Urothelium cell line (cell line): ENCODE results near the gene VASP.

ENCODE experiments used
- DNase-seq: peaks from one replicate; pipeline ENCODE4 v3.0.0; 2011; ENCODE audit warnings: low spot score, mixed read lengths
- FAIRE-seq: peaks from 2 replicates; lab custom pipeline; 2011; peaks lifted over from hg19 to GRCh38; lab: Jason Lieb, UNC

VASP gene

DNA sequence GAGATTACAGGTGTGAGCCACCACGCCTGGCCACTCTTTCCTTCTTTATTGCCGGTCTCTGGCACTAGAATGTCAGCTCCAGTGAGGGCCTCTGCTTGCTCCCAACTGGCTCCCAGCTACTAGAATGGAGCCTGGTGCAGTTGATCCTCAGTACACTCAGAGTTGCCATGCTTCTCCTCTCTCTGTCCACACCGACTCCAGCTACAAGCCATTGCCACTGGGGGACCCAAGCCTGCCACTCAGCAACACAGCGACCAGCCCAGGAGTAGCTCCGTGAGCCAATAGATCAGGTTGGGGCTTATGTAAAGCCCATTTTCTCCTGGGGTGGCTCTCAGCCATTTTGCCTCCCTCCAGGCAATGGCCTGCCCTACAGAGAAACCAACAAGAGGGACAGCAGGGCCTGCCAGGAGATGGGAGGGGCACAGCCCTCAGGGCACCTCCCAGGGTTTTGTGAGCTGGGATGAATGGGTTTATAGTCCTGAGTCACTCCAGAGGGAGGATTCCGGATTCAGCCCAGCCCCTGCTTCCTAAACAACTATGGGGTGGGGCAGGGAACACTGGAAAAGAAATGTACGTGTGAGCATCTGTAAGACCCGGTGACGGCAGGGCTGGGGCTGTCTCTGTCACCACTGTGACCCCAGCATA is 40.8 kb downstream of the VASP start:
- DNase-seq (peak; percentile 60), FAIRE-seq (no peak)

DNA sequence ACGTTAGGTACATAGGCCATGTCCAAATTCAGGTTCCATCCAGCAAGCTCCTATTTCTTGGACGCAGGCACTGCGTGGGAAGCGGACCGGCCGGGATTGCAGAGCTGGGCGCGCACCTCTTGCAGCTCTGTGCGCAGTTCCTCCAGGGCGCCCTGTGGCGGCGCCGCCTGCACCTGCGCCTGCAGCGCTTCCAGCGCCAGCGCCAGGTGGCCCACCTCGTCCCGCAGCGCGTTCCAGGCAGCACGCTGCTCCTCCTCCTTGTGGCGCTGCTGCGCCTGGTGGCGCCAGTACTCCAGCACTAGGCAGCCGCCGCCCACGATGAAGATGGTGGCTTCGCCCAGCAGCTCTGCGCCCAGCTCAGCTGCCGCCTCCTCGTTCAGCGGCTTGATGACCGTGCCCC is 46.2 kb downstream of the VASP start:
- FAIRE-seq = no peak
- no peak for DNase-seq

DNA sequence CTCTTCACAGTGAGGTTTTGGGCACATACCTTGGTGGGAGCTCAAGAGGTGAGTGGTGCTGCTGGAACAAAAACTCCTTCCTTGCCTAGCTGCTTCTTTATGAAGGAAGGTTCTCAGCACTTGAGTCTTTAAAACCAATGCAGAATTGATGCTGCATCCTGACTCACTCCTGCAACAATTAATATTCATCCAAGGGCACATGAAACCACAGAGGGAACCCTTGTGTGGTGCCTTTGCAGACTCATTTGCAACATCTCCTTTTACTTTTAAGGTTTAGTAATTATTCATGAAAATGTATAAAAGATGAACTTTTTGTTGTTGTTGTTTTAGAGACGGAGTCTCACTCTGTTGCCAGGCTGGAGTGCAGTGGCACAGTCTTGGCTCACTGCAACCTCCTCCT is 47.2 kb downstream of the VASP start:
- no peak for DNase-seq
- FAIRE-seq = no peak

DNA sequence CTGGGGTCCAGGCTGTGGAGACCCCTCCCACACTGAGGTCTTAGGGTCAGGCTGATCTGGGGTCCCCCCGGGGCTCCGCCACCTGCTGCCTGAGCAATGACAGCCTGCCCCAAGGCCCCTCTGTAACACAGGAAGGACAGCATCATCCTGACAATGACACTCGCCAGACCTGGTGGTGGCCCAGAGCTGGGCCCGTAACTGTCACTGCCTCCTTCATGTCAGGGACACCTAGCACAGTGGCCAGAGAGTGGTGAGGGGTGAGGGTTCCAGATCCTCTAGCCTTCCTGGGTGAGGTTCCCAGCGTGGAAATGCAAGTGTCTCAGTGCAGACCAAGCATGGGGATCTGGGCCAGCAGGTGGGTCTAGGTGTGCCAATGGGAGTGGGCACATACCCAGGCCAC is 49.6 kb downstream of the VASP start:
- FAIRE-seq = no peak
- no peak for DNase-seq

DNA sequence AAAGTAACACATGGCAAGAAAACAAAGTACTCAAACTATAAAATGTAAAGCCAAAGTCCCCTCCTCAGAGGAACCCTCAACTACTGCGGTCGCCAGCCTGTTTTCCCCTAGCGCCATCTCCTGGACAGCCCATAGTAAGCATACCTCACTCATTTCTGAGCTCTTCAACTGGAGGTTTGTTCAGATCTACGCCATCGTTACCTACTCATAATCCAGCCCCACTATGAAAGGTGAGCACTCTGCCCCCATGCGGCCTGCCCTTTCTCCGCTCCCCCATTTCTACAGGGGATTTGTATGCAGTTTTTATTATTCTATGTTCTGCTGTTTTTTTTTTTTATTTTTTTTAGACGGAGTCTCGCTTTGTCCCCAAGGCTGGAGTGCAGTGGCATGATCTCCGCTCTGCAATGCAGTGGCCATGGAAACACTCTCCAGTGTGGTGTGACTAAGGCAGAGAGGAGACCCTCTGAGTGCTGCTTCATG is 51.2 kb downstream of the VASP start:
- peak; percentile 34 for DNase-seq
- no peak for FAIRE-seq

DNA sequence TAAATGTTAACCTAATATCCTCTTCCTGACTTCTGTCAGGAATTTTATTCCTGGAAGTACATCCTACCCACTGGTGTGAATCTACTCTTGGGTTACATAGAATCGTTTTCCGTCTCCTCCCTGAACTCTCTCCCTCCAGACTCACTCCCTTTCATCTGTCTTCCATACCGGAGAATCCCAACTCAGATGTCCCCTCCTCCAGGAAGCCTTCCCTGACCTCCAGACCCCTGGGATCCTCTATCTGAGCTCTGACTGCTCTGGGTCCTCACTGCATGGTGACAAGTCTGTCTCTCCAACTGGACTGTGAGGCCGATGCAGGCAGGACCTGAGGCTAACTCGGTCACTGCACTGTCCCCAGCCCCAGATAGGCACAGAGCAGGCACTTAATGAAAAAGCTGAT is 52.8 kb downstream of the VASP start:
- no peak for FAIRE-seq
- DNase-seq = no peak

DNA sequence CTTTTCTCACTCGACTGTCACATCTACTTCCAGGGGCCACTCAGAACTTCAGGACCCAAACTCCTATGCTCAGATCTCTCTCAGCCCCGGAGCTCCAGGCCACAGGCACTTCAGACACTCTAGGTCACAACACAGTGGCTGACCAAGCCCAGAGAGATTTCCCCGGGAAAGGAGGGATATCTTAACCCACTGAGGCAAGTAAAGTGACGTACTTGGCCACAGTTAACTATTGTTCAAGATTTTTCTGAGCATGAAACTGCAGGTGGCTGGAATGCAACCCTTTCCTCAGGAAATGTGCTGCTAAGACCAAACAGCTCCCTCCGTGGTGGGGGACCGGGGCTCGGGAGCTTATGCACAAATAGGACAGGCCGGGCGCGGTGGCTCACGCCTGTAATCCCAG is 53.4 kb downstream of the VASP start:
- no peak for DNase-seq
- no peak for FAIRE-seq

DNA sequence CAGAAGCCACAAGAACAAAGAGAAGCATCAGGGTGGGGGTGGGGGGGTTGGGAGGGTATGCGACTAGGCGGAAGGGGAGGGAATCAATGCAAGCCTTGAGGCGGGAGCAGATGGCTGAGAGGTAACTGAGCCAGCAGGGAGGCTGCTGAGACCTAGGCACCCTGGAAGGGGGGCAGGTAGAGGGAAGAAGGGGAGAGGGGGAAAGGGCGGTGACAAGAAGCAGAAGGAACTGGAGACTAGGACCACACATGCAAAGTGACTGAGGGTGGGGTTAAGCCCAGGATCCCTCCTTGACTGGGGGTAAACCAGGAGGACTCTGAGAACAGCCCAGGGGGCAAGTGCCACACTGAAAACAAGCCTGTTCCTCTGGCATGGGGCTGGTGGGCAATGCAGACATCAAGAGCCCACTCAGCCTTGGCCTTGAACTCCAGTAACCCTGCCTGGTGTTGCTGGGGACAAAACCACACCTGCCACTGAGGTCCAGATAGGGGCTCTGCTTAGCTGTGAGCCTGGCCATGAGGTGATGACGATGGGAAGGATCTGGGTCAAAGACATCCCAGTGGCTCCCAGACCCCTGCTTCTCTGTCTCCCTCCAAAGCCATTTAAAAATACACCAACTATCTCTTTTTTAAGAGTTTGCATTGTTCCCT is 57.0 kb downstream of the VASP start:
- FAIRE-seq (no peak), DNase-seq (no peak)

- FAIRE-seq (no peak), DNase-seq (no peak)
Measured at GRCh38 chr19:45567609-45568008, 60.3 kb downstream of the VASP start.

- FAIRE-seq = no peak
Measured at GRCh38 chr19:45568732-45569131, 61.5 kb downstream of the VASP start.

GRCh38 chr19:45569619-45570421 is 62.5 kb downstream of the VASP start:
- no peak for FAIRE-seq
- peak; percentile 54 for DNase-seq

More at GRCh38 chr19:45568732-45569131, 61.5 kb downstream of the VASP start:
- no peak for DNase-seq

DNA sequence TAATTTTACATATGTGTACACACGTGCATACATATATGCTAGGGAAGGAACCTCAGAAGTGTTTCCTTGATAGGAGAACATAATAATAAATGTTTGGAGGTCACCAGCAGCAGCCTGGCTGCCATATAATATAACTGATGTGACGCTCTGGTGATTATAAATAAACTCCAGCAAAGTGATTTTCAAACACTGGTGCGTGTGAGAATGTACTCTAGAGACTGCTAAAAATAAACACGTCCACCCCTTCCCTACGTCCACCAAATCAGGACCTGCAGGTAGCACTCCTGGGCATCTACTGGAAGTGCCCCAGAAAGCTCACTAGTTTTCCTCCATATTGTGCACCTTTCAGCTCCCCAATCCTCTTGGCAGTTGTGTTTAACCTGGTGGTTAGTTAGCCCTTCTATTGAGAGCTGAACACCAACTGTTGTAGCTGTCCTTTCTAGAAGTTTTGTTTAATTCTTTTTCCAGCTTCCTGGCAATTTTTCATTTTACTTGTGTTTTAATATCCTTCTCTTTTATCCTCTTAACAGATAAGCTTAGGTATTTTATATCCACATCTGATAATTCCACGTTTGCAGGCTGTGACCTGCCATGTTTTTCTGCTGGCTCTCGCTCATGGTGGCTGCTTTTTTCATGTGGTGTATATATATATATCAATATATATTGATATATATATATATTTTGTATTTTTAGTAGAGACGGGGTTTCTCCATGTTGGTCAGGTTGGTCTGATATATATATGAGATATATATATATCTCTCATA is 64.4 kb downstream of the VASP start:
- FAIRE-seq (no peak), DNase-seq (no peak)

- FAIRE-seq (no peak), DNase-seq (no peak)
Measured at GRCh38 chr19:45574526-45574925, 67.2 kb downstream of the VASP start.

DNA sequence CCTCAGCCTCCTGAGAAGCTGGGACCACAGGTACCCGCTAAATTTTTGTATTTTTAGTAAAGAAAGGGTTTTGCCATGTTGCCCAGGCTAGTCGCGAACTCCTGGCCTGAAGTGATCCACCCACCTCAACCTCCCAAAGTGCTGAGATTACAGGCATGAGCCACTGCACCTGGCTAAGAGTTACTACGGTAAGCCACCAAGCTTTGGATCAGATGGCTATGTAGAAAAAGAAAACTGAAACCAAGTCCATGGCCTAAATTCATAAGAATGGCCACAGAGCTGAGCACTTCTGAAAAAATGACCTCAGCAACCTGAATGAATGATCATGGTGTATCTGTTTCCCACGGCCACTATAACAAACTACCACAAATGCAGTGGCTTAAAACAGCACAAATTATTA is 67.9 kb downstream of the VASP start:
- DNase-seq (no peak), FAIRE-seq (no peak)
